Stomach (tissue), 4 donors: ENCODE data around the gene SRPRA.

Source experiments
- CTCF ChIP-seq, 7 experiments: fragments of 450-650 bp in 4 of 7; fragments of 200-600 bp in 3 of 7; sonication (generic) in 3 of 7; IDR thresholded peaks; one replicate each; pipeline ENCODE4 v1.5.1; 2016 to 2019; ENCODE audit warnings: antibody characterized with exemption in 7 of 7, control low read depth in 2 of 7, mild to moderate bottlenecking in 1 of 7
- EP300 ChIP-seq: sonication (generic); formaldehyde crosslinking; IDR thresholded peaks from one replicate; pipeline ENCODE4 v1.6.1; 2017; ENCODE audit warnings: antibody characterized with exemption
- POLR2A ChIP-seq, 4 donors: fragments of 450-650 bp; IDR thresholded peaks; one replicate each; pipeline ENCODE4 v1.6.1; 2016; ENCODE audit warnings: antibody characterized with exemption in 4 of 4, control low read depth in 2 of 4, mild to moderate bottlenecking in 1 of 4, moderate library complexity in 1 of 4
- POLR2AphosphoS5 ChIP-seq, 3 donors: sonication (generic); formaldehyde crosslinking; IDR thresholded peaks; one replicate each; pipeline ENCODE4 v1.6.1; 2016; ENCODE audit warnings: antibody characterized with exemption in 3 of 3

GRCh38 chr11:126231725-126232459 lies 36.8 kb downstream of the SRPRA start:
- TF ChIP-seq POLR2A (IDR thresholded peaks at IDR 0.05) (no peak), CTCF (IDR thresholded peaks at IDR 0.05) (no peak), POLR2AphosphoS5 (IDR thresholded peaks at IDR 0.05) (peak in 1 of 3 donors; percentile 5), EP300 (no peak)
